GM12891 (cell line): ENCODE data around the gene MPC1.

Experiments
- DNase-seq: peaks from one replicate; pipeline ENCODE4 v3.0.0; 2011; ENCODE audit warnings: low spot score; ENCODE audit not compliant: insufficient read length
- FAIRE-seq: peaks from 2 replicates; lab custom pipeline; 2011; peaks lifted over from hg19 to GRCh38; lab: Jason Lieb, UNC
- PAX5 ChIP-seq: IDR thresholded peaks from 2 replicates; pipeline ENCODE4 v1.6.1; 2011; ENCODE audit warnings: low read length, moderate library complexity, mild to moderate bottlenecking; ENCODE audit not compliant: insufficient read depth, severe bottlenecking
- POLR2A ChIP-seq: IDR thresholded peaks from 2 replicates; pipeline ENCODE4 v1.6.1; 2011; ENCODE audit warnings: low read depth, low read length, control low read depth
- POLR2AphosphoS5 ChIP-seq: IDR thresholded peaks from 2 replicates; pipeline ENCODE4 v1.6.1; 2011; ENCODE audit warnings: low read depth, low read length, control low read depth
- POU2F2 ChIP-seq: IDR thresholded peaks from 2 replicates; pipeline ENCODE4 v1.6.1; 2011; ENCODE audit warnings: low read depth, mild to moderate bottlenecking, control low read depth, low read length, moderate library complexity
- SPI1 ChIP-seq: IDR thresholded peaks from 2 replicates; pipeline ENCODE4 v1.6.1; 2011; ENCODE audit warnings: low read depth, low read length, control low read depth
- TAF1 ChIP-seq: IDR thresholded peaks from 2 replicates; pipeline ENCODE4 v1.6.1; 2011; ENCODE audit warnings: low read depth, low read length, control low read depth

MPC1 gene

DNA sequence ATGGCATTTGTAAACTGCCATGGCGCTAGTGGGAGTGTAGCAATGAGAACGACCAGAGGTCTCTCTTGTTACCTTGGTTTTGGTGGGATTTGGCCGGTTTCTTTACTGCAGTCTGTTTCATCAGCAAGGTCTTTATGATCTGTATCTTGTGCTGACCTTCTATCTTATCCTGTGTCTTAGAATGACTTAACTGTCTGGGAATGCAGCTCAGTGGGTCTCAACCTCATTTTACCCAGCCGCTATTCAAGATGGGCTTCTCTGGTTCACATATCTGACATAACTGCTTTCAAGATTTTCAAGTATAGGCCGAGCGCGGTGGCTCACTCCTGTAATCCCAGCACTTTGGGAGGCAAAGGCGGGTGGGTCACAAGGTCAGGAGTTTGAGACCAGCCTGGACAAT, 38.5 kb downstream of the MPC1 start:
- TF ChIP-seq SPI1, result no peak
- TF ChIP-seq TAF1, result no peak
- no peak for TF ChIP-seq POLR2AphosphoS5
- TF ChIP-seq POU2F2, result no peak
- no peak for TF ChIP-seq PAX5
- no peak for TF ChIP-seq POLR2A
- FAIRE-seq (no peak), DNase-seq (no peak)

DNA sequence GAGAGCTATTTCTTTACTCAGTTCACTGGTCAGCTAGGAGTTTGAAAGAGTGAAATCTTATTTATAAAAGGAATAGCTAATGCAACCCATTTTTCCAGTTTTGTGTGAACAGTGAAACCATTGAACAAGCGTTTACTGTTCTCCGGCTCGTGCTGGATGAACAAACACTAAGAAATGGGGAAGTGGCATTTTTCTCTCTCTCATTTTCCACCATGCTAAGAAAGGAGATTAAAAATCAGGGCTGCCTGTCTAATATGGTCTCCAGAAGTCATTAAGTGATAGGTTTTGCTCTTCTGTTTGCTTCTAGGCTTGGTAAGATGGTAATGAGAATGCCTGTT, 39.6 kb downstream of the MPC1 start:
- DNase-seq (no peak), FAIRE-seq (no peak)
- no peak for TF ChIP-seq POLR2AphosphoS5
- TF ChIP-seq SPI1, result peak; percentile 97

GRCh38 chr6:166342349-166343149, 40.2 kb downstream of the MPC1 start, which contains the start of gene SFT2D1:
Gene SFT2D1, minus strand, starts transcription at chr6:166342545. Its CDS starts 64 bp downstream, at chr6:166342481.
- no peak for TF ChIP-seq PAX5
- peak; percentile 97 for TF ChIP-seq POLR2AphosphoS5
- peak; percentile 92 for TF ChIP-seq TAF1
- no peak for TF ChIP-seq SPI1
- TF ChIP-seq POU2F2, result peak; percentile 83
- TF ChIP-seq POLR2A, result peak; percentile 95
- peak; percentile 98 for FAIRE-seq
- peak; percentile 86 for DNase-seq

DNA sequence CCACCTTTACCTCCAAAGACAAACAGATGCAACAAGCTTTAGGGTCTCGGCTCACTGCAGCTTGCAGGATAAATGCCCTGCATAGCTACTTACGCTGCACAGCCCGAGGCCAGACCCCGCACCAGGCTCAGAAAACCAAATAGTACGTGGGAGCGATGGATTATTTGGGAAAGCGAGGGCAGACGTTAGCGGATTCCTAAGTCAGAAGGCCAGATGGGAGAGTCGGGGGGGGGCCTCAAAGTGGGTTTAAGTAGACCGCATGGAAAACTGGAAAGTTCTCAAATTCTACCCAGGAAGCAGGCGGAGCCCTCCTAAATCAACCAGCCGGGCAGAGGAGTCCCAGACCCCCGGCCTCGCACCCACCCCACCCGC, 40.8 kb downstream of the MPC1 start:
- FAIRE-seq, result no peak
- no peak for DNase-seq
- TF ChIP-seq SPI1 (no peak), POLR2AphosphoS5 (no peak), TAF1 (no peak), POU2F2 (no peak)

- FAIRE-seq, result no peak
- TF ChIP-seq SPI1, result no peak
- TF ChIP-seq POLR2AphosphoS5, result no peak; the same call in 1 of the 2 replicates
- no peak for TF ChIP-seq TAF1
- no peak for TF ChIP-seq PAX5
- TF ChIP-seq POLR2A, result no peak
- TF ChIP-seq POU2F2, result no peak
- DNase-seq, result no peak
Measured at GRCh38 chr6:166341464-166341863, 41.3 kb downstream of the MPC1 start.

GRCh38 chr6:166338854-166339253, 43.9 kb downstream of the MPC1 start:
- no peak; the same call in 1 of the 2 replicates for TF ChIP-seq POLR2A
- no peak for TF ChIP-seq POLR2AphosphoS5
- no peak for TF ChIP-seq PAX5
- no peak for TF ChIP-seq TAF1
- TF ChIP-seq POU2F2, result no peak
- TF ChIP-seq SPI1, result no peak
- FAIRE-seq, result peak; percentile 82
- no peak for DNase-seq

DNA sequence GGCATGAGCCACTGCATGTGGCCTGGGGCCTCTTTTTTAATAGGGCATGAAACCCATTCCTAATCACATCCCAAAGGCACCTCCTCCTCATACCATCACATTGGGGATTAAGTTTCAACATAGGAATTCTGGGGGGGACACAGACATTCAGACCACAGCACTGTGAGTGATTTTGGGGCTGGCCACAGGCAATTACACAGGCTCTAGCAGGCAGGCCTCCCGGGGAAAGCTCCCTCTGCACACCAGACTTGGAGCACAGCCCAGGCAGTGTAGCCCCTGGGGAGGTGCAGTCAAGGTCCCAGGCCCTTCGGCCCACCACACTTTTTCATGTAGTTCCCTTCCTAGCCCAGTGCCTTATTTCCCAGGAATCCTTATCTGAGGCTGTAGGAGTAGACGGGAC, 45.9 kb downstream of the MPC1 start:
- TF ChIP-seq POLR2AphosphoS5 (no peak), POLR2A (peak; percentile 52; the same call in 1 of the 2 replicates)
- no peak for FAIRE-seq
- no peak for DNase-seq

DNA sequence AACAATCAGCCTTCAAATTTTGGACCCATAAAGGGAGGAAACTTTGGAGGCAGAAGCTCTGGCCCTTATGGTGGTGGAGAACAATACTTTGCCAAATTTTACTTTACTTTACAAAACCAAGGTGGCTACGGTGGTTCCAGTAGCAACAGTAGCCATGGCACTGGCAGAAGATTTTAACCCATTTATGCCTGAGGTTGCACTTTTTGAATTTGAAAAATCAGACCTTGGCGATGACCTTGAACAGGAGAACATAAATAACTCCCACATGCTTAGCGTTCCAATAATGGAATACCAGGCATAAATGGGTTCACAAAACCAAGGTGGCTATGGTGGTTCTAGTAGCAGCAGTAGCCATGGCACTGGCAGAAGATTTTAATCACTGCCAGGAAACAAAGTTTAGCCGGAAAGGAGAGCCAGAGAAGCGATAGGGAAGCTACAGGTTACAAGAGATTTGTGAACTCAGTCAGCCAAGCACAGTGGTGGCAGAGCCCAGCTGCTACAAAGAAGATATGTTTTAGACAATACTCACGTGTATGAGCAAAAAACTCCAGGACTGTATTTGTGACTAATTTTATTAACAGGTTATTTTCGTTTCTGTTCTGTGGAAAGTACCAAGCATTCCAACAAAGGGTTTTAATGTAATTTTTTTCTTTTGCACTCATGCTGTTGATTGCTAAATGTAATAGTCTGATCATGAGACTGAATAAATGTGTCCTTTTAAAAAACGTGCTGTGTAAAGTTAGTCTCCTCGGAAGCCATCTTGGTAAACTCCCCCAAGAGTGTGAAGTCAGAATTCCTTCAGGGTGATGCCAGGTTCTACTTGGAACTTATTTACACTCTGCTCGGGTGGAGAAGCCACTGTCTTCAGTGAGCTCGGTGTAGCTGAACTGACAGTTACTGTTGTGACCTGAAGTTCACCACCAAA, 47.1 kb downstream of the MPC1 start:
- no peak for TF ChIP-seq PAX5
- no peak for TF ChIP-seq TAF1
- no peak for TF ChIP-seq POU2F2
- TF ChIP-seq SPI1, result no peak
- TF ChIP-seq POLR2A, result no peak
- no peak for TF ChIP-seq POLR2AphosphoS5
- DNase-seq (no peak), FAIRE-seq (peak; percentile 66)

DNA sequence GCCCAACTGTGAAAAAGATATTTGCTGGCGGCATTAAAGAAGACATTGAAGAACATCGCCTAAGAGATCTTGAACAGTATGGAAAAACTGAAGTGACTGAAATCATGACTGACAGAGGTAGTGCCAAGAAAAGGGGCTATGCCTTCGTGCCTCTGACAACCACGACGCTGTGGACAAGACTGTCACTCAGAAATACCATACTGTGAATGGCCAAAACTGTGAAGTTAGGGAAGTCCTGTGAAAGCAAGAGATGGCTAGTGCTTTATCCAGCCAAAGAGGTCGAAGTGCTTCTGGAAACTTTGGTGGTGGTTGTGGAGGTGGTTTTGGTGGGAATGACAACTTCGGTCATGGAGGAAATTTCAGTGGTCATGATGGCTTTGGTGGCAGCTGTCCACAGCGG, 47.9 kb downstream of the MPC1 start:
- DNase-seq (no peak), FAIRE-seq (peak; percentile 40)
- no peak for TF ChIP-seq PAX5
- peak; percentile 25; the same call in 1 of the 2 replicates for TF ChIP-seq POLR2A
- peak; percentile 67 for TF ChIP-seq POLR2AphosphoS5
